ENCODE data around the gene ZNF341.

ZNF341 gene

DNA sequence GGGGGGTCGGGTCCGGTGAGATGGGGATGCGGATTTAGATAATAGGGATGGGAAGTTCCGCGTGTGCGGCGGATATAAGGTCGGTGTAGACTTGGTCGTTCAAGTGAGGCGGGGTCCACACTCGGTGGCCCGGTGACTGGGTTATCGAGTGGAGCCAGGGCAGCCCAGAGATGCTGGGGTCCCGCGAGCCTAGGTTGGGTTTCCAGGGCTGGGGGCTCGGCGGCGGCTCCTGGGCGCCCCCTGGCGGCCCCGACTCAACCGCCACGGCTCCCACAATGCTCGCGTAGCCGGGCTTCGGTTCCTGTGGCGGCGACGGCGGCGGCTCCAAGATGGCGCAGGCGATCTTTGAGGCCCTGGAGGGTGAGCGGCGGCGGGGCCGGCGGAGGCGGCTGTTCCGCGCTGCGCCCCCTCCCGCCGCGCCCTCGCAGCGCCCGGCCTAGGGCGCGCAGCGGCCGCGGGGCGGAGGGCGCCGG, at the start of gene ZNF341:
Gene ZNF341 (plus strand): TSS at position 304 of the 473 bp plus-strand sequence. CDS start 26 bp downstream, at position 330.
- no peak for DNase-seq (ENCODE audit: low read depth)
- TF ChIP-seq, protein P1, sequence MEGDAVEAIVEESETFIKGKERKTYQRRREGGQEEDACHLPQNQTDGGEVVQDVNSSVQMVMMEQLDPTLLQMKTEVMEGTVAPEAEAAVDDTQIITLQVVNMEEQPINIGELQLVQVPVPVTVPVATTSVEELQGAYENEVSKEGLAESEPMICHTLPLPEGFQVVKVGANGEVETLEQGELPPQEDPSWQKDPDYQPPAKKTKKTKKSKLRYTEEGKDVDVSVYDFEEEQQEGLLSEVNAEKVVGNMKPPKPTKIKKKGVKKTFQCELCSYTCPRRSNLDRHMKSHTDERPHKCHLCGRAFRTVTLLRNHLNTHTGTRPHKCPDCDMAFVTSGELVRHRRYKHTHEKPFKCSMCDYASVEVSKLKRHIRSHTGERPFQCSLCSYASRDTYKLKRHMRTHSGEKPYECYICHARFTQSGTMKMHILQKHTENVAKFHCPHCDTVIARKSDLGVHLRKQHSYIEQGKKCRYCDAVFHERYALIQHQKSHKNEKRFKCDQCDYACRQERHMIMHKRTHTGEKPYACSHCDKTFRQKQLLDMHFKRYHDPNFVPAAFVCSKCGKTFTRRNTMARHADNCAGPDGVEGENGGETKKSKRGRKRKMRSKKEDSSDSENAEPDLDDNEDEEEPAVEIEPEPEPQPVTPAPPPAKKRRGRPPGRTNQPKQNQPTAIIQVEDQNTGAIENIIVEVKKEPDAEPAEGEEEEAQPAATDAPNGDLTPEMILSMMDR (conservative IDR thresholded peaks at IDR 0.05; ENCODE audit: low read length) = peak; percentile 60
- H3K4me3 ChIP-seq (ENCODE audit: low read length) = peak within 1 kb of the TSS; percentile 71

DNA sequence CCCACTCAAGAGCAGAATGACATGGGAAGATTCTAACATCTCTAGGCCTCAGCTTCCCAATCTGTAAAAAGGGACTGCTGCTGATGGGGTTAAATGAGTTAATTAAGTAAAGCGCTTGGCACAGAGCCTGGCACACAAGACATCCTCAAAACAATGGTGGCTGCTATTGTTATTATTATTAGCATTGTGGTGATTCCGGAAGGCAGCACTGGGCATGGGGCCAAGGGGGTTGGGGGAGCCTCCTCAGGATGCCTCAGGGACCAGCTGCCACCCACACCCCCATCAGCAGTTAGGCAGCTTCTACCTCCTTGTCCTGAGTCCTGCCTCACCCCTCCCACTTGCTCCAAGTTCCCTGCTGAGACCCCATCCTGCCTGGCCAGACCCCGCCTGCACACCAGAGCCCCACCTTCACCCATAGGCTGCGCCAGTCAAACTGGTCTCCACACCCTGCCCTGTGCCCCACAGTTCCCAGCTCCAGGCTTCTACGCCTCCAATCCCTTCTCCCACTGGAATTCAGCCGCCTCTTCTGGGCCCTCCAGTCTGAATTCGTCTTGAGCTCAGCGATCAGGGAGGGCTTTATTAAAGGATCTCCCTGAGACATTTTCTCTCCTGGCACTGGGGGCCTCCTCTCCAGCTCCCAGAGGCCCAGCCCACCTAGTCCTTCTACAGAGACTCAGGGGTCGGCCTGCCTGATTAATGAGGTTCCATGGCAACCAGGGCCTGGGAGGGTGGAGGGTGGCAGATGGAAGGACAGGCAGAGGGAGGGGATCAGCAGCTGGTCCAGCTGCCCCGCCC, 47.1 kb upstream of the ZNF341 start:
- H3K4me3 ChIP-seq (ENCODE audit: low read length) = peak overlapping the region; percentile 53; the same call in 1 of the 2 replicates
- DNase-seq (ENCODE audit: low read depth) = no peak
- TF ChIP-seq, protein P1 (conservative IDR thresholded peaks at IDR 0.05; ENCODE audit: low read length) = no peak

DNA sequence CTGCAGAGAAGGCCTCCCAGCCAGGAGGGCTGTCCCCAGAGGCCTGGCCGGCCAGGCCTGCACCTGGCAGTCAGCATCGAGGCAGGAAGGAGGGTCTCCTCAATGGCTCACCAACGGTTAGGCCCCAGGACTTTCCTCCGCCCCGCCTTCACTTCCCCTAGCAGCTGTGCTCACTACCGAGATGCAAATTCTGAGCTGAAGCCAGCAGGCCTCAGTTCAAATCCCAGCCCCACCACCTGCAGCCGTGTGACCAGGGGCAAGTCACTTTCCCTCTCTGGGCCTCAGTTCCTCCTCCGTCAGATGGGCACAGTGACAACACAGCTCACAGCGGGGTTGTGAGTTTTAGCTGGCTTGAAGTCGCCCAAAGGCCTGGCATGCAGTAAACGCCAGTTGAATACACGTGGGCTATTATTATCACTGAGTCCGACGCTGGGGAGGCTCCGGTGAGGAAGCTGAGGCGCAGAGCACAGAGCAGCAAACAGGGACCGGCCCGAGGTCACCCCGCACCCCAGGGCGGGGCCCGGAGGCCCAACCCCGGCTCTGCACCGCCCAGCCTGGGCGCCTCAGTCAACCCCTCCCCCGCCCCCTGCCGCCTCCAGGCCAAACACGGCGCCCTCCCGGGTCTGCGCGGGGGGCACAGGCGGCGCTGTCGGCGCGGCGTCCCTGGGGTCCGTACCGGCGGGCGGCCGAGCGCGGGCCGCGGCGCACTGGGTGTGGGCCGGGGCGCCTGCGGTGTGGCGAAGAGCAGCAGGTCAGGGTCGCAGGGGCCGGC, 46.3 kb upstream of the ZNF341 start:
- DNase-seq (ENCODE audit: low read depth) = no peak
- TF ChIP-seq, protein P1 (conservative IDR thresholded peaks at IDR 0.05; ENCODE audit: low read length) = no peak
- H3K4me3 ChIP-seq (ENCODE audit: low read length) = peak overlapping the region; percentile 53

DNA sequence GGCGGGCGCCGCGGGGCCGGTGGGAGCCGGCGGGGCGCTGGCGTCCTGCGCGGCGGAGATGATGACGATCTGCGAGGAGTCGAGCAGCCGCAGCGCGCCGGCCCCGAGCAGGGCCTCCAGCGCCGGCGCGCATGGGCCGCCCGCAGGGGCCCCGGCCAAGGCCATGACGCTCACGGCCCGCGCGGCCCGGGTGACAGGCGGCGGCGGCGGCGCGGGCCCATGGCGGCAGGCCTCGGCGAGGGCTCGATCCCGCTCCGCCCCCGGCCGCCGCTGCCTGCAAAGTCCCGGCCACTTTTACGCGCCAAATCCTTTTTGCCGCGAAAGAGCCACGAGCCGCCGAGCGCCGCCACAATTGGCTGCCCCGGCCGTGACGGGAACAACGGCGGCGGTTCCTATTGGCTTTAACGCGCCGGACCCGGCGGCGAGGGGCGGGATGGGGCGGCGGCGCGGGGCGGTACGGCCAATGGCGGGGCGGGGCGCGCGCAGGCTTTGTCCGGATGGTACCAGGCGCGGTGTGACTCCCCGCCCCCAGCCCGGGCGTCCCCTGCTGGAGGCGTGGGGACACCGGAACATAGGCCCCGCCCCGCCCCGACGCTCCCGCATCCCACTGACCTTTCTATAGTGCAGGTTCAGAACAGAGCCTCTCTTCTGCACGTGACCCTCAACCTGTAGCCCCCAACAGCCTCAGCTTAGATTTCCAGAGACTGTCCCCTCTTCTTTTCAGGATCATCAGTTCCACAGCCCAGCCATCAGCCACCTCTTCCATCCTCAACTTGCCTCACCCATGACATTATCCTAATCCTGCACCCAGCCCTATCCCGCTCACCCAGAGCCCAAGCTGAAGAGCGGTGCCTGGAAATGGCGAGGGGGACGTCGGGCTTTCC, 45.5 kb upstream of the ZNF341 start, which contains the start of gene E2F1:
Gene E2F1 (minus strand): TSS at position 286 of the 884 bp plus-strand sequence. CDS start 121 bp downstream, at position 165.
- peak; percentile 88 for DNase-seq (ENCODE audit: low read depth)
- TF ChIP-seq, protein P1 (conservative IDR thresholded peaks at IDR 0.05; ENCODE audit: low read length) = peak; percentile 20
- peak within 1 kb of the TSS; percentile 62 for H3K4me3 ChIP-seq (ENCODE audit: low read length)

DNA sequence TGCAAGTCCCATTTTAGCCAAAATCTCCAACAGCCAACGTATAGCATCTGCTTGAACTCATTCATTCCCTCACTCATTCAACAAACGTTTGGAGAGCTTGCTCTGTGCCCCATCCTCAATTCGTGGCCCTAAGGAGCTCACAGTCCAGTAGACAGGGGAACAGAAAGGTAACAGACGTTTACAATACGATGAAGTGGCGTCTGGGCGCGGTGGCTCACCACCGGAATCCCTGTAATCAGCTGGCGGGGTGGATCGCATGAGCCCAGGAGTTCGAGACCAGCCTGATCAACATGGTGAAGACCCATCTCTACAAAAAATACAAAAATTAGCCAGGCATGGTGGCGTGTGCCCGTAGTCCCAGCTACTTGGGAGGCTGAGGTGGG, 44.8 kb upstream of the ZNF341 start:
- TF ChIP-seq, protein P1 (conservative IDR thresholded peaks at IDR 0.05; ENCODE audit: low read length) = no peak
- peak overlapping the region; percentile 62 for H3K4me3 ChIP-seq (ENCODE audit: low read length)
- no peak for DNase-seq (ENCODE audit: low read depth)

- TF ChIP-seq, protein P1 (conservative IDR thresholded peaks at IDR 0.05; ENCODE audit: low read length) = no peak
- no peak overlapping the region for H3K4me3 ChIP-seq (ENCODE audit: low read length)
- DNase-seq (ENCODE audit: low read depth) = no peak
Measured at GRCh38 chr20:33687370-33687915, 44.4 kb upstream of the ZNF341 start.

All from AG10803 (cell line).